Suprapubic skin (tissue), 3 donors: ENCODE results near the gene GPATCH3.

Source experiments
- EP300 ChIP-seq: sonication (generic); formaldehyde crosslinking; IDR thresholded peaks from one replicate; pipeline ENCODE4 v1.6.1; 2017; ENCODE audit warnings: antibody characterized with exemption
- POLR2A ChIP-seq, 2 donors: fragments of 450-650 bp; IDR thresholded peaks; one replicate each; pipeline ENCODE4 v1.6.1; 2017; ENCODE audit warnings: antibody characterized with exemption in 2 of 2, mild to moderate bottlenecking in 2 of 2, moderate library complexity in 2 of 2
- TF ChIP-seq, protein P1 (sequence below), 2 donors: fragments of 200-600 bp in 1 of 2; fragments of 450-650 bp in 1 of 2; sonication (generic) in 1 of 2; IDR thresholded peaks; one replicate each; pipeline ENCODE4 v1.5.1; 2016 to 2019; ENCODE audit warnings: antibody characterized with exemption in 2 of 2, mild to moderate bottlenecking in 1 of 2, moderate library complexity in 1 of 2

GRCh38 chr1:26887125-26887524 is 13.1 kb downstream of the GPATCH3 start:
- TF ChIP-seq, protein P1, sequence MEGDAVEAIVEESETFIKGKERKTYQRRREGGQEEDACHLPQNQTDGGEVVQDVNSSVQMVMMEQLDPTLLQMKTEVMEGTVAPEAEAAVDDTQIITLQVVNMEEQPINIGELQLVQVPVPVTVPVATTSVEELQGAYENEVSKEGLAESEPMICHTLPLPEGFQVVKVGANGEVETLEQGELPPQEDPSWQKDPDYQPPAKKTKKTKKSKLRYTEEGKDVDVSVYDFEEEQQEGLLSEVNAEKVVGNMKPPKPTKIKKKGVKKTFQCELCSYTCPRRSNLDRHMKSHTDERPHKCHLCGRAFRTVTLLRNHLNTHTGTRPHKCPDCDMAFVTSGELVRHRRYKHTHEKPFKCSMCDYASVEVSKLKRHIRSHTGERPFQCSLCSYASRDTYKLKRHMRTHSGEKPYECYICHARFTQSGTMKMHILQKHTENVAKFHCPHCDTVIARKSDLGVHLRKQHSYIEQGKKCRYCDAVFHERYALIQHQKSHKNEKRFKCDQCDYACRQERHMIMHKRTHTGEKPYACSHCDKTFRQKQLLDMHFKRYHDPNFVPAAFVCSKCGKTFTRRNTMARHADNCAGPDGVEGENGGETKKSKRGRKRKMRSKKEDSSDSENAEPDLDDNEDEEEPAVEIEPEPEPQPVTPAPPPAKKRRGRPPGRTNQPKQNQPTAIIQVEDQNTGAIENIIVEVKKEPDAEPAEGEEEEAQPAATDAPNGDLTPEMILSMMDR (IDR thresholded peaks at IDR 0.05), result peak in 1 of 2 donors; percentile 26
- TF ChIP-seq POLR2A (IDR thresholded peaks at IDR 0.05) (no peak), EP300 (no peak)
